K562 (cell line): ENCODE results near the gene BSDC1. TPM values are rescaled to one million over a fixed set of nuclear protein-coding genes. Genes with fewer than 3 reads are reported as not detected.

Source experiments
- ATF1 ChIP-seq, 2 experiments: fragments of 450-650 bp in 1 of 2; IDR thresholded peaks; 2 replicates each; pipeline ENCODE4 v1.6.1; 2016; ENCODE audit warnings: missing compliant biosample characterization in 1 of 2, missing genetic modification characterization in 1 of 2
- CC2D1A ChIP-seq: fragments of 450-650 bp; IDR thresholded peaks from 2 replicates; pipeline ENCODE4 v1.6.1; 2017; ENCODE audit warnings: mild to moderate bottlenecking
- DDX20 ChIP-seq: fragments of 450-650 bp; IDR thresholded peaks from 2 replicates; pipeline ENCODE4 v1.6.1; 2016; ENCODE audit warnings: missing genetic modification characterization, low read depth, mild to moderate bottlenecking, missing compliant biosample characterization, moderate library complexity
- ESRRA ChIP-seq: fragments of 450-650 bp; IDR thresholded peaks from 2 replicates; pipeline ENCODE4 v1.6.1; 2014; ENCODE audit warnings: low read depth, mild to moderate bottlenecking, moderate library complexity, borderline replicate concordance
- FIP1L1 ChIP-seq: fragments of 200-400 bp; formaldehyde crosslinking; IDR thresholded peaks from 2 replicates; pipeline ENCODE4 v1.6.1; 2018; ENCODE audit warnings: mild to moderate bottlenecking, low read depth, low read length; ENCODE audit not compliant: poor library complexity, severe bottlenecking
- GTF2E2 ChIP-seq: fragments of 200-800 bp; sonication (Bioruptor generic); IDR thresholded peaks from 2 replicates; pipeline ENCODE4 v1.6.1; 2016; ENCODE audit warnings: missing genetic modification characterization, missing compliant biosample characterization
- HBP1 ChIP-seq: fragments of 450-650 bp; formaldehyde crosslinking; IDR thresholded peaks from 2 replicates; pipeline ENCODE4 v1.4.0; 2022; ENCODE audit warnings: missing genetic modification characterization
- HDAC8 ChIP-seq: fragments of 450-650 bp; IDR thresholded peaks from 2 replicates; pipeline ENCODE4 v1.6.1; 2016; ENCODE audit warnings: mild to moderate bottlenecking, missing genetic modification characterization, moderate library complexity, missing compliant biosample characterization
- MBD1 ChIP-seq: fragments of 250-450 bp; sonication (Bioruptor Pico); IDR thresholded peaks from 2 replicates; pipeline ENCODE4 v1.8.0; 2022; ENCODE audit warnings: inconsistent platforms
- MXI1 ChIP-seq: IDR thresholded peaks from 2 replicates; pipeline ENCODE4 v1.6.1; 2011; ENCODE audit warnings: low read depth, mild to moderate bottlenecking, improper control_type of control experiment, low read length
- NR1H2 ChIP-seq: sonication (generic); formaldehyde crosslinking; IDR thresholded peaks from 2 replicates; pipeline ENCODE4 v1.4.0; 2020; ENCODE audit warnings: mild to moderate bottlenecking, missing genetic modification reagents
- RFX7 ChIP-seq: fragments of 250-450 bp; sonication (Bioruptor Pico); IDR thresholded peaks from 2 replicates; pipeline ENCODE4 v1.5.1; 2021; ENCODE audit warnings: mild to moderate bottlenecking
- RHOXF2B ChIP-seq: fragments of 250-450 bp; sonication (Bioruptor Pico); conservative IDR thresholded peaks from 2 replicates; pipeline ENCODE4 v1.5.1; 2021
- SMAD1 ChIP-seq: fragments of 150-350 bp; IDR thresholded peaks from 2 replicates; pipeline ENCODE4 v1.6.1; 2014; ENCODE audit warnings: low read length, low read depth; ENCODE audit not compliant: partially characterized antibody
- TBL1XR1 ChIP-seq, 2 experiments: IDR thresholded peaks; 2 replicates each; pipeline ENCODE4 v1.6.1; 2012; ENCODE audit warnings: improper control_type of control experiment in 2 of 2, low read length in 2 of 2, mild to moderate bottlenecking in 1 of 2
- TFAM ChIP-seq: fragments of 250-450 bp; sonication (Bioruptor Pico); conservative IDR thresholded peaks from 2 replicates; pipeline ENCODE4 v1.5.0; 2021; ENCODE audit warnings: mild to moderate bottlenecking, moderate library complexity
- TFAP4 ChIP-seq: sonication (generic); formaldehyde crosslinking; IDR thresholded peaks from 2 replicates; pipeline ENCODE4 v1.8.0; 2022; ENCODE audit warnings: missing genetic modification reagents, mild to moderate bottlenecking, moderate library complexity, borderline replicate concordance
- TOE1 ChIP-seq, 2 experiments: fragments of 450-650 bp in 1 of 2; sonication (generic) in 1 of 2; formaldehyde crosslinking in 1 of 2; IDR thresholded peaks; 2 replicates each; pipeline versions ENCODE4 v1.7.1 to v1.8.0; 2016 to 2022; ENCODE audit warnings: borderline replicate concordance in 2 of 2, mild to moderate bottlenecking in 2 of 2, antibody characterized with exemption in 1 of 2, inconsistent platforms in 1 of 2, low read depth in 1 of 2, missing genetic modification reagents in 1 of 2, moderate library complexity in 1 of 2
- ZBTB17 ChIP-seq: fragments of 450-650 bp; formaldehyde crosslinking; IDR thresholded peaks from 2 replicates; pipeline ENCODE4 v1.4.0; 2020; ENCODE audit warnings: mild to moderate bottlenecking
- ZFP30 ChIP-seq: fragments of 250-450 bp; sonication (Bioruptor Pico); IDR thresholded peaks from 2 replicates; pipeline ENCODE4 v1.8.0; 2022; ENCODE audit warnings: moderate library complexity, mild to moderate bottlenecking, inconsistent platforms, borderline replicate concordance
- ZNF253 ChIP-seq: fragments of 250-450 bp; sonication (Bioruptor Pico); conservative IDR thresholded peaks from 2 replicates; pipeline ENCODE4 v1.6.1; 2021; ENCODE audit warnings: mild to moderate bottlenecking
- ZNF431 ChIP-seq: sonication (generic); formaldehyde crosslinking; IDR thresholded peaks from 2 replicates; pipeline ENCODE4 v1.8.0; 2022; ENCODE audit warnings: mild to moderate bottlenecking, missing genetic modification reagents
- ZNF584 ChIP-seq: fragments of 200-800 bp; sonication (Bioruptor generic); IDR thresholded peaks from 2 replicates; pipeline ENCODE4 v1.6.1; 2016; ENCODE audit warnings: low read depth, mild to moderate bottlenecking, missing genetic modification characterization, missing compliant biosample characterization
- ZNF699 ChIP-seq: fragments of 250-450 bp; sonication (Bioruptor Pico); IDR thresholded peaks from 2 replicates; pipeline ENCODE4 v1.8.0; 2021; ENCODE audit warnings: mild to moderate bottlenecking, moderate library complexity; ENCODE audit not compliant: insufficient replicate concordance
- ZNF77 ChIP-seq: fragments of 250-450 bp; sonication (Bioruptor Pico); IDR thresholded peaks from 2 replicates; pipeline ENCODE4 v1.5.0; 2020
- polyA plus RNA-seq, 8 experiments: library from polyadenylated mRNA; depleted of rRNA in 4 of 8; stranded (reverse) in 5 of 8; unstranded in 3 of 8; fragments of >200 nt; fragmentation: Nextera tagmentation in 2 of 8; fragmentation: Illumina TruSeq in 1 of 8; extraction: Ambion mirVana in 2 of 8; extraction: Trizol in 1 of 8; gene quantifications; 2 replicates each; pipeline versions ENCODE4 v1.2.1 to v1.2.3, GENCODE V29; 2011 to 2014; ENCODE audit warnings: inconsistent platforms in 1 of 8, missing spikeins in 1 of 8
- total RNA-seq, 7 experiments: library from RNA; depleted of rRNA in 6 of 7; stranded (reverse); fragments of >200 nt in 6 of 7; fragmentation: Illumina TruSeq in 2 of 7; extraction: Trizol in 2 of 7; gene quantifications; 2 replicates each; pipeline versions ENCODE4 v1.2.1 to v1.2.3, GENCODE V29; 2011 to 2021; ENCODE audit warnings: low replicate concordance in 1 of 7

The BSDC1 gene
- total and polyA plus RNA-seq, 9 of the 15 experiments (the other 6 are each of a cell fraction or from before 2014, with no cell fraction given) = 10.2 to 96.8 (median 73.1) TPM

- TF ChIP-seq ZBTB17 (peak; percentile 64; the same call in 1 of the 2 replicates), TOE1 (IDR thresholded peaks at IDR 0.05; ENCODE audit: borderline replicate concordance) (peak; percentile 61; the same call in 1 of the 2 replicates), TOE1 (CRISPR knock-in tag; IDR thresholded peaks at IDR 0.05; ENCODE audit: borderline replicate concordance, low read depth) (no peak; the same call in 1 of the 2 replicates), ZNF699 (no peak), MBD1 (CRISPR knock-in tag) (no peak), DDX20 (tag) (no peak), HBP1 (CRISPR knock-in tag) (no peak), GTF2E2 (tag) (no peak), RFX7 (0 out of 2 replicates have a peak, but pooled peaks have one; percentile 51), TFAP4 (CRISPR knock-in tag) (no peak), ESRRA (no peak), TBL1XR1 (IDR thresholded peaks at IDR 0.05; ENCODE audit: low read length in 2 of 2) (no peak), ZNF77 (CRISPR knock-in tag) (no peak), ZNF253 (CRISPR knock-in tag) (no peak), ZFP30 (CRISPR knock-in tag) (no peak), NR1H2 (CRISPR knock-in tag) (0 out of 2 replicates have a peak, but pooled peaks have one; percentile 4), RHOXF2B (CRISPR knock-in tag) (no peak), ZNF584 (CRISPR knock-in tag) (peak; percentile 10; the same call in 1 of the 2 replicates), ATF1 (CRISPR knock-in tag; IDR thresholded peaks at IDR 0.05) (no peak), ATF1 (tag; IDR thresholded peaks at IDR 0.05) (no peak; the same call in 1 of the 2 replicates), CC2D1A (no peak), ZNF431 (CRISPR knock-in tag) (no peak), SMAD1 (no peak), MXI1 (no peak), TFAM (CRISPR knock-in tag) (no peak), FIP1L1 (no peak), HDAC8 (peak; percentile 69)
Measured at GRCh38 chr1:32350785-32351398, 43.3 kb downstream of the BSDC1 start (continued).
